HG03139 (cell line): Measurements from ENCODE around the gene WNT7A.

Experiments used
- ATAC-seq: cut with Tn5 transposase; IDR thresholded peaks from one replicate; pipeline ENCODE4 v1.9.1; 2021; ENCODE audit not compliant: unreplicated experiment

The WNT7A gene

GRCh38 chr3:13798401-13798800, 81.5 kb downstream of the WNT7A start:
- ATAC-seq: no peak

GRCh38 chr3:13796701-13797460, 83.0 kb downstream of the WNT7A start:
- ATAC-seq: no peak

DNA sequence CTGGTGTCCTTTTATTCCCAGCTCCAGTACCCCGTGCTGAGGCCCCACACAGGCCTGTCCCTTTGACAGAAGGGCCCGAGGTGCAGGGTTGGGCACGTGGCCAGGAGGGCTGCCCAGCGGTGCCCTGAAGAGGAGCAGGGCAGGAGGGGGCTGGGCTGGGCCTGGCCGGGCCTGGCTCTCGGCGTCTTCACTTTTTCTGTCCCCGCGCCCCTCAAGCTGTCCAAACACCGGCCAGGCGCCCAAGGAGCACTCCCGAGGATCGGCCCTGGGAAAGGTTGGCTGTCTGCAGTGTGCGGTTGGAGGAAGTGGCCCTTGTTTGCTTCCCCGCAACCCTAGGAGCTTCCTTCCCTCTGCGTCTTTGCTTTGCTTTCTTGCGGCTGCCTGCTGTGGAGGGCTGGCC, 84.1 kb downstream of the WNT7A start:
- ATAC-seq: no peak

GRCh38 chr3:13794322-13794721, 85.5 kb downstream of the WNT7A start:
- ATAC-seq: no peak

GRCh38 chr3:13793451-13793850, 86.4 kb downstream of the WNT7A start:
- no peak for ATAC-seq

DNA sequence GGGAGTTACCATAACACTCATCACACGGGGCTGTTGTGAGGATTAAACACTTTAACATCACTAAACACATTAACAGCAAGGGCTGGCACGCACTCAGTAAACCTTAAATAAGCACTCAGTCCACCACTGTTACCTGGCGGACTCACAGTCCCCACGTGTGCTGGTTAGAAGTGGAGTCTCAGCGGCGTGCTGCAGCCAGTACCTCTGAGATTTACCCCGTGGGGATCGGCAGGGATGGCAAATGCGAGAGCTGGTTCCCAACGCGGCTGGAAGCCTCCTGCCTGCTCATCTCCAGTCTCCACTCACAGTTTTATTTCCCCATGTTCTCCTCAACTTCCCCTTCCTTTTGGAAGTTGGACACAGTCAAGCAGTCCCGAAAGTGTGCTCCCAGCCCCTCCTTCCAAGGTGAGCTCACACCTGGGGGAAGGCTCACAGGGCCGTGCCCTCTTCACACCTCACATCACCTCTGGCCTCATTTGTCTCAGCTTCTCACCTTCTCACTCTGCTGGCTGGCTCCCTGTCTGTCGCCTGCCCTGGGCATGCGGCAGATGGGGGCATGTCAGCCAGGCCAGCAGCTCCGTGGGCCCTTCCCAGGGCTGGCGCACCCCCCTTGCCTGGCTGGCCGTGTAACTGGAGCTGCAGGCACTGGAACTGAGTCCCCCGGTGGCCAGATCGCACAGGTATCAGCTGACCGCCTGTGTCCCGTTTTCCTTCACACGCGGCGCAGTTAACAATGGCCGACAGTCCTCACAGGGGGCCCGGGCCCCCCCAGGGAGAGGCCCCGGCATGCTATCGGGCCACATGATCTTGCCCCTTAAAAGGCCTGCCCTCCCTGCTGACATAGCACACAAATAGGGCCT, 87.1 kb downstream of the WNT7A start:
- no peak for ATAC-seq

DNA sequence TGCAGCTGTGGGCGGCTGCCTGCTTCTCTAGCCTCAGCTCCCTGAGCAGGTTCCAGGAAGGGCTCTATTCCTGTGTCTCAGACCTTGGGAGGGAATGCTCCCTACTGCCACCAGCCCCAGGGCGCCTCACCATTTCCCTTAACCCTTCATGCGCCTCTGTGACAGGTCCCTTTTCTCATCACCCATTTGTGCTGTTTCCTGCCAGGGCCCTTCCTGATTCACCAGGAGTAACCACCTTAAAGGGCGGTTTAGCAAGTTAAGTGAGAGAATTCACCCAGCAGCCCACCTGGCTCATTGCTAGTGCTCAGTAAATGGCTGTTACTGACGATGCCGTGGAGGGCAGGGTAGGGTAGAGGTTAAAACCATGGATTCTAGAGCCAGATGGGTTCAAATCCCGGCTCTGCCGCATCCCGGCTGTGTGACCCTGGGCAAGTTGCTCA, 87.8 kb downstream of the WNT7A start:
- ATAC-seq: no peak

- ATAC-seq: no peak
These were observed 88.4 kb downstream of the WNT7A start for GRCh38 chr3:13791198-13792050.

DNA sequence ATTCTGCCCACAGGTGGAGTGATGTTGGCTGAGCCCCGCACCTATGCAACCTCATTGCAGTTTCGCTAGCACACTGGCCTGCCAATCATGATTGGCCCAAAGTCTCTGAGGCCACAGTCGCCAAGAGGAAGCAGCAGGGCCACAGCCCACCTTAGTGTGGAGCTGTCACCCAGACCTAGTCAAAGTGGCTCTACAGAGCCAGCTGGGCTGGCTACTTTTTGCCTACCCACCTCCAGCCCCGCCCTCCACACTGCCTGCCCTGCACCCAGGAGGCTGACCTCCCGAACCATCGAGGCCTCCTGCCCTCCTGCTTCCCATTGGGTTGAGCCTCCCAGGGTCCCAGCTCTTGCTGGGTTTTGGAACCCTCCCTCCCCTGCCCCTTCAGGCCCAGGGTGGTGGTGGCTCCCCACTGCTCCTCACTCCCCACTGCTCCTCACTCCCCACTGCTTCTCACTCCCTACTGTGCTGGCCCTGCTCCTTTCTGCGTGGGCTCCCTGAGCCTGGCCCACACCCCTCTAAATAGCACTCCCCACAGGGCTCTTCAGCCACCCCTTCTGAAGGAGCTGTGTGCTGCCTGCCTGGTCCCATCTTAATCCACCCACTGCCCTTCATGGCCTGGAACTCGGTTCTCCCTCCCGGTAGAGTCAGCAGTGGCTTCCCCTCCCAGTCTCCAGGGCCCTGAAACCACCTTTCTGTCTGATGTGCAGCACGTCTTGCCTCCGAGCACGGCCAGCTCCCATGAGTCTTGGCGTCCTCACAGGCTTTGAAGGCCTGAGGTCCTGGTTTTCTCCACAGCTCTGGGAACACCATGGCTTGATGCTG, 89.3 kb downstream of the WNT7A start:
- ATAC-seq: no peak

DNA sequence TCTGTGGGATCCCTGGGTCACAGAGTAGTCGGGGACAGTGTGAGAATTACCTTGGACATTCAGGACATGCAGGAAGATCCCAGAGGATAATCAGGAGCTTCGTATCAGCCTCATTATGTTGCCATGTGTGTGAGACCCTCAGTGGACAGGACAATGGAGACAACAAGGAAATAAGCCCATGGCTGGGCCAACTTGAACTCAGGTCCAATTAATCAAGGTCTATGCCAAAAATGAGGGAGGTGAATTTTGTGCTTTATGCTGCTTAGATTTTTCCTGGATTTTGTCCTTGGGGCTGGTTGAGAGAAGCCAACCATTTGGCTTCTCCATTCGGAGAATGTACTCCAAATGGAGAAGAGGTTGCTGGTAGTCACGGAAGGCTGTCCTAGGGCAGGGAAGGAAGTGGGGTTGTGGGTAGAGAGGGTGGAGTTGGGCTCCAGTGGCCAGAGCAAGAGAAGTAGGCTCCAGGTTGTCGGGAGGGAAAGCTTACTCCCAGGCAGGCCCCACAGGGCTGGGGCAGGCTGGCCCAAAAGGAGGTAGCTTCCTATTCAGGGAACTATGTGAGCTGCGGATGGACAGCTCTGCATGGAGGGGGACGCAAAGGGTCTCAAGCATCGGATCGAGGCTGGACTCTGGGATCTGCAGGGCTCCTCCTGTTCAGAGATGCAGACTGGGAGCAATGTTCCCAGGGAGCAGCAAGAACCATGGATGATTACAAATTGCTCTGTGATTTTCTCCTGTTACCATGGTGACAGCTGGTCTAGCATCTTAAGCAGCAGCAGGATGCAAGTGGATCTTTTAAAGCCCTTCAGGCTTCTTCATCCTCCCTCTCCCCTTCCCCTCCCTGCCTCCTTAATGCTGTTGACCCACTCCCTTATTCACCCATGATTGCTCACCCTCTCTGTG, 91.1 kb downstream of the WNT7A start:
- ATAC-seq: no peak

DNA sequence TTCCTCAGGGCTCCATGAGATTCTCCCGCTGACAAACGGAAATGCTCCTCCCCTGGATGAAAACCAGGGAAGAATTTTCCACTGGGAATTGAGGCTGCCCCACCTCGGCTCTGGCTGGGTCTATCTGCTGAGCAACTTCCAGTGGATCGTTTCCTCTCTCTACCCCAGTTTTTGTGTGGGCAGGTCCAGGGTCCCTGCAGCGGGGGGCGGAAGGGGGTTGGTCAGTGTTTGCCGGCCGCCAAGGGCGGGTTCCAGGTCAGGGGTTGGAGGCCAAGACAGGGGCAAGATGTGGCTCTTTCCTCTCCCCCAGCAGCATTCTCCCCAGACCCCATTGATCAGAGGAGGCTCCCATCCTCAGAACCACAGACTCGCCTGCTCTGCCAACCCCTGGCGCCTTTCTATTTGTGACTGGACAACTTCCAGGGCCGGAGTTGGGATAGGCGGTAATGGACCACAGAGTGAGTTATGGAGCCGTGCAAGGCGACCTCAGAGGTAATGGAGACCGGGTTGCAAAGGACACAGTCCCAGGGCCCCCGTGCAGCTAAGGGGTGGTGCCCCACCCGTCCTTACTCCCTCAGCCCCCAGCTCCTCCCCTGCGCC, 92.2 kb downstream of the WNT7A start:
- ATAC-seq: no peak

GRCh38 chr3:13786811-13787210, 93.1 kb downstream of the WNT7A start:
- no peak for ATAC-seq

DNA sequence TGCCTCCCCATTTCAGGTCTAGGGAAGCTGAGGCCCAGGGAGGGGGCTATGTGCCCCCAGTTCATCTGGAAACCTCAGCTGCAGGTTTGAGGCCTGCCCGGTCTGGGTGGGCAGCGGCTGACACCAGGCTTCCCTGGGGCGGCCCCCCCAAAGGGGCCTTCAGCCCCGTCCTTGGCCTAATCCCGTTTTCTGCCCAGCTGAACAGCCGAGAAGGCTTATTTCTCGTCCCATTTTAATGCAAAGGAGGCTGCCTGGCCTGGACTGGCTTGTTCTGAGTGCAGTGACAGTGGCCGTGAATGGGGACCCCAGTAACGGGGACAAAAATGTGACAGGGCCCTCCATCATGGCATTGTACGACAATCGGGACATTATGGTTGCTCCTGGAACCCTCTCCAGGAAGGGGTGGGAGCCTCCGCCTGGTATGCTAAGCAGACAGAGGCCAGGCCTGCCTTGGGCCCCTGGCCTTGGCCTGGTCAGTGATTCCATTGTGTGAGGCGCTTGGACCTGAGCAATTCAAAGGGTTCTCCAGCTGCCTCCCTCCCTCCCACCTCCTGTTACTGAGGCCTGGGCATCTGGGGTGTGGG, 93.9 kb downstream of the WNT7A start:
- no peak for ATAC-seq

- ATAC-seq: no peak
These were observed 94.5 kb downstream of the WNT7A start for GRCh38 chr3:13785351-13785750.

DNA sequence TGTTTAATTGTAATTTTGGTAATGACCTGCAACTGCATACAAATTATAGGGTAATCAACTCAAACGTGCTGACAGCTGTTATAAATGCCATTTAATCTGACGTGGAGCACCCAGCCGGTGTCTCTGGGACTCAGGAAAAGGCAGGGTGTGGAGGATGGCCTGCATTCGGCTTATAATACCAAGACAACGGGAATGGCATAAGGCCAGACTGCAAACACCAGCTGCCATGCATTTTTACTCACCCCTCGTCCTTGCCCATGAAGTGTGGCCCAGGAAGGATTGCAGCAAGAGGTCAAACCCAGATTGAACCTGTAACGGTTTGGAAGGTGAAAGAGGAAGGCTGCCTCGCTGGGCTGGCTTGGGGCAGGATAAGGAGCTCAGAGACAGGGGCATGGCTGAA, 96.4 kb downstream of the WNT7A start:
- ATAC-seq: no peak

- ATAC-seq: no peak
These were observed 97.4 kb downstream of the WNT7A start for GRCh38 chr3:13782501-13782900.

DNA sequence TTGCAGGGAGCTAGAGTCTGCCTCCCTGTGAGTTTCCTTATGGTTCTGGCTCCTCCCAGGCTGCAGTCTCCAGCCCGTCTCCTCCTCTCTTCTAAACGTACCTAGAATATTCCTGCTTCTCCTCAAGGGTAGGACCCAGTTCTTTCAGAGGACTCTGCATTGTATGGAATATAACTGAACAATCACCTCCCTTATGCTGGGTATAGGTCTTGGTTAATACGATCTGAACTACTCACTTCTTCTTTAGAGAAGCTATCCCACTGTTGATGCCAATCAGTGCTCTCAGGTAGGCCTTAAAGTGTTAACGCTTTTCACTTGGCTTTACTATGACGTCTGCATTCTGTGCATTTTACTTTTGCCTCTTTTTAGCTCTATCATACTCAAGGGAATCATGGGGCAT, 98.5 kb downstream of the WNT7A start:
- no peak for ATAC-seq

DNA sequence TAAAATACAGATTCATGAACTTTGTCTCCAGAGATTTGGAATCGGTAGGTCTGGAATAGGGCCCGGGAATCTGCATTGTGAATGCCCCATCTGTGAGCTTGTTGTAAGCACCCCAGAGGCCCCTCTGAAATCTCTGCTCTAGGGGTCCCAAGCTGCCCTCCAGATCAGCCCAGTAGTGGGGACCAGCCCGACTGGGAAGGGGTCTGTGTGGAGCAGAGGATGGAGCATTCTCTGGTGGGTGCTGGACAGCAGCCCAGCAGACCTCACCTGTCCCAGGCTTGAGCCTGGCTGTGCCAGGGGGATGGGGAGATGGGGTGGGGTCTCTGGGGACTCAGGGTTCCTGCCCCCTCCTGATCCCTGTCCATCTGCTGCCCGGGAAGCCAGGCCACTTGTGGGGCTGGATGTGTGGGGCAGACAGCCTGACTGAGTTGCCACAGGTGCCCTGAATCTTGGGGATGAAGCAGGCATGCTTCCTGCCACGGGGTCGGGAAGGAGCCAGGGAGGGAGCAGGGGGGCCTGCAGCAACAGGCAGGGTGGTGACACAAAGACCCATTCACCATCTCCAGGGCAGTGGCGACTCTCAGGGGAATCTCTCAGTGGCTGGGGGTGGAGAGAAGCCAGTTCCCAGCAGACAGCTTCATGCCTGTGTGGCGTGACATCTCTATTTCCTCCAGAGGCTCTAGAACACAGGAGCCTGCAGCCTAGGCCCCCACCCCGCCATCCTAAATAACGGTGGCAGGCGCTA, 99.3 kb downstream of the WNT7A start:
- ATAC-seq: no peak
